ENCODE measurements around the gene PITPNC1.

GRCh38 chr17:67601897-67602296 lies 224.8 kb downstream of the PITPNC1 start:
- TF ChIP-seq CTCF (IDR thresholded peaks at IDR 0.05; ENCODE audit: low read length) (no peak), EZH2 (IDR thresholded peaks at IDR 0.05; ENCODE audit: borderline replicate concordance, low read length) (no peak)

Data from OCI-LY1 (cell line).